NCI-H128 (cell line): ENCODE data around the gene TELO2.
"Not testable (repeated sequence)": the region's sequence is repeated elsewhere in the genome, so short reads cannot be mapped to it uniquely, and the experiment has no call there.

Source experiments
- DNase-seq: peaks from one replicate; lab custom pipeline; 2025; ENCODE audit not compliant: unreplicated experiment; lab: John Stamatoyannopoulos, UW

Gene TELO2

DNA sequence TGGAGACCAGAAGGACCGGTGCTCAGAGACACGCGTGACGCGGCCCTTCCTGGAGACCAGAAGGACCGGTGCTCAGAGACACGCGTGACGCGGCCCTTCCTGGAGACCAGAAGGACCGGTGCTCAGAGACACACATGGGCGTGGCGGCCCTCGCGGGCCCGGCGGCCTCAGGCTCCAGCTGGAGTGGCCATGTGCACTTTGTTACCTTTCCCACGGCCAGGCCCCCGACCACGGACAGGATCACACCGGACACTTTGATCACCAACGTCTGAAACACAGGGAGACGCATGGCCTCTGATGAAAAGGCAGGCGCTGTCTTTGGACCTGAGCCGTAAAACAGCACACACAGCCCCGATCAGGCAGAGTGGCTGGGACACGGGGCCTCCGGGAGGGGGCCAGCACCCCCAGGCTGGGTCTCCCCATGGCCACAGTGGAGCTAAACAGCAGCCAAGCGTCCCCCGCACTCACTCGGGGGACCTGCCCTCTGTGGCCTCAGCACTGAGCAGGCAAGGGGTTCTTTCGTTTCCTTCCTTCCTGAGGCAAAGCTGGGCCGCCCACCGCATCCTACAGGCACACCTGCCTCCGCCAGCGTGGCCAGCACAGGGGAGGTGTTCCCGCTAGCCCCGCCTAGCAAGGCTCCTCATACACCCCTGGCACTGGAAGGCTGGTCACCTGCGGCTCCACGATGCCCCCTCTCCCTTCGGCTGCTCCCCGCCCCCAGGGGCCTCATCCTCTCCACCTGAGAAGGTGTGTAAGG, 35.5 kb upstream of the TELO2 start:
- DNase-seq = no peak

DNA sequence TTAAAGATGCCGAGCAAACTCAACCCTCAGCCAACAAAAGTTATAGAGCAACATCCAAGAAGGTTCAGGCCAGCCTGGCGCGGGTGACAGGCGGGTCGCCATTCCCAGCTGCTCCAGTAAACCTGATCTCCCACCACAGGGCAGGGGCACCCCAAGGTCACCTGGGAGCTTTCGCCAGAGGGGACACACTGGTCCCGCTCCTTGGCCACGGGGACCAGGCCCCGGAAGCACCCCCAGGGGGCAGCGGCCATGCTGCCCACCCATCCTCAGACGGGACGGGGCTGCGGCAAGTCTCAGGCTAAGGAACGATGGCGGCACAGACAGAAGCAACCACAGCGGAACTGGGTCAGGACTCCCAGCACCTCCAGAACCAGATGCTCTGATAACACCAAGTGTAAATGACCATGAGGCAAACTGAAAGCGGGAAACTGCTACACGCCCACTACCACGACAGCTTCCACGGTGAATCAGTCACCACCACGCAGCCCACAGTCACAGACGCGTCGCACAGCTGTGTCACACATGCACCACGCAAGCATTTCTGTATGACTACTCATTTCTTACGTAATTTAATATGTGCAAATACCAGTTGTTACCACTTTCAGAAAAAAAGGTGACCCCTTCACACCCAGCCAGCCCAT, 34.7 kb upstream of the TELO2 start:
- no peak for DNase-seq

DNA sequence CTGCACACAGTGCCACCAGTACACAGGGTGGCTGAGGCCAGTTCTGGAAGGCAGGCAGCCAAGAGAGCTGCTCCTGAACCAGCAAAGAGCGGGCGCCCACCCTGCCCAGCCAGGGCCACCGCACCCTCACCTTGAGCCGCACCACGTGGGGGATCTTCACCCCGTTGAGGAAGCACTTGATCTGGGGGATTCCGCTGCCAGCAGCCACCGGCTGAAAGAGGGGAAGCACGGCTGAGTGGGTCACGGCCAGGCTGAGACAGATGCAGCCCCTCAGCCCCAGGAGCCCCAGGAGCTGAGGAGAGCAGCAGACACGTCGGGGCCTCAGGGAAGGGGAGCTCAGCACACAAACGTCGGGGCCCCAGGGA, 34.2 kb upstream of the TELO2 start:
- DNase-seq = no peak

DNA sequence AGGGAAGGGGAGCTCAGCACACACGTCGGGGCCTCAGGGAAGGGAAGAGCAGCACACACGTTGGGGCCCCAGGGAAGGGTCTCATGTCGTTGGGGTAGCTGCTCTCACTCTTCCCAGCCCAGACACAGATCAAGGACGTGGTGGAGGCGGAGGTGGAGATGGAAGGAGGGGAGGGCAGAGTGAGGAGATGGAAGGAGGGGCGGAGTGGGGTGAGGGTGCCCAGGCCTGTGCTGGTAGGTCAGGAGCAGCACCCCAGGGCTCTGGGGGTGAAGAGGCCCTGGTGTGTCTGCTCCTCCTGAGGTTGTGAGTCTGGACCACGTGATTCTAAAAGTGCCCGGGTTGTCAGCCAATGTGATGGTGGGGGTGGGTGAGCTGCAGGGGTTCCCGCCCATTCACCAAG, 33.2 kb upstream of the TELO2 start:
- no peak for DNase-seq

DNA sequence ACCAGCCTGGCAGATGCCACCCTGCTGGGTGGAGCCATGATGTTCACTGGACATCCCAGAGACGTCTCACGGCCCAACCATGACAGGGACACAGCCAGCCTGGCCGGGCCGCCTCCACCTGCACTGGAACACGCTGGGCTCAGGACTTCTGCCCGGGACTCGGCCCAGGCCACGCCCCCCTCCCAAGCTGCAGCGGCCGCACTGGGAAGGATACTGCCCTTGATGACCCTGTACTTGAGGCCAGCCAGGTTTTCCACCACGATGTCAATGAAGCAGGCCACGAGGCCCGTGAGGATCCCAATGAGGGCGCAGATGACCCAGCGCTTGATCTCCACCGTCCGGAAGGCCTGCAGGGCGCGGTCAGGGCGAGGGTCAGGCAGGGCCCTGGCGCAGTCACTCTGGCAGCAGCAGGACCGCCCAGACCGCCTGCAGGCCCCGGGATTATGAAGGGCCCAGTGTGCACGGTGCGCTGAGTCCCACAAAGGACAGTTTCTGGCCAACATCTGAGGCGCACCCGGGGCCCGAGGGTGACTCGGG, 32.5 kb upstream of the TELO2 start:
- DNase-seq = no peak

DNA sequence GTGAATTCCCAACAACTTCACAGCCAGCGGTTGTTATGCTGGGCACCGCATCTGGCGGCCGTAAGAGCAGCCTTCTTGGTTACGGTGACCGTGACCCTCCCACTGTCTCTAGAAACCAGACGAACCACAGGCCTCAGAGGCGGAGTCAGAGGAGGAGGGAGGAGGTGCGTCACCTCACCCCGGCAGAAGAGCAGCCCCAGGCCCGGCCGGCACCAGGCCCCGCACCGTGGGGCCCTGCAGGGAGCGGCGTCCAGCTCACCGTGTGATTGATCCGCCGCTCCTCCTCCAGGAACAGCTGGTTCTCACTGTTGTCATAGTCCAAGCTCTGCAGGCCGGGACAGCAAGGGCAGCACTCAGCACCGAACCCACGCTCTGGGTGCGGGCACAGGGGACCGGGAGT, 32.0 kb upstream of the TELO2 start:
- DNase-seq = no peak

DNA sequence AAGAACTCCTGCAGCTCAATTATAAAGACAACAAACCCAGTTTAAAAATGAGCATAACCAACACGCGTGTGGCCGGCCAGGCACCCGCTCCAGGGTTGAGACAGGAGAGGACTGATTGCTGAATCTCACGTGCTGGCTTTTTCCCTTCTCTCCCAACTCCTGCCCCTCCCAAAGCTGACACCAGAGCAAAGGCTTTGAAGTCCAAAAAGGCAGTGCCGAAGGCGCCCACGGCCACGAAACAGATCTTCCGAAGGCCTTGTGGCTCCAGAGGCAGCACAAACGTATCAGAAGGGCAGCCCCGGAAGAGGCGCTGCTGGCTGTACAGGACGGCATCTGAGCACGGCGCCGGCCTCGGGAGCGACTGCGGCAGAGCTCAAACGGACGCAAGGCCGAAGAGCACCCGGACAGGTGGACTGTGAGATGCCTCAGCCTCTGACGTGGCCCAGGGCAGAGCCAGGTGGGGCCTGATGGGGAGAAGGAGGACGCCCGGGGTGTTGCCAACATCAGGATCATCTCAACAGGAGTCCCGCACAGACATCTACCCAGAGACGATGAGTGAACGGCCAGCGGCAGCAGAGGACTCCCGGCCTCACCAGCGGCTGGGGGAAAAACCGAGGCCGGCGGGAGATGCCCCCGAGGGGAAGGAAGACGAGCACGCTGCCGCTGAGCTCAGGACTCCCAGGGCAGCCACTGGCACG, 28.8 kb upstream of the TELO2 start:
- no peak for DNase-seq

DNA sequence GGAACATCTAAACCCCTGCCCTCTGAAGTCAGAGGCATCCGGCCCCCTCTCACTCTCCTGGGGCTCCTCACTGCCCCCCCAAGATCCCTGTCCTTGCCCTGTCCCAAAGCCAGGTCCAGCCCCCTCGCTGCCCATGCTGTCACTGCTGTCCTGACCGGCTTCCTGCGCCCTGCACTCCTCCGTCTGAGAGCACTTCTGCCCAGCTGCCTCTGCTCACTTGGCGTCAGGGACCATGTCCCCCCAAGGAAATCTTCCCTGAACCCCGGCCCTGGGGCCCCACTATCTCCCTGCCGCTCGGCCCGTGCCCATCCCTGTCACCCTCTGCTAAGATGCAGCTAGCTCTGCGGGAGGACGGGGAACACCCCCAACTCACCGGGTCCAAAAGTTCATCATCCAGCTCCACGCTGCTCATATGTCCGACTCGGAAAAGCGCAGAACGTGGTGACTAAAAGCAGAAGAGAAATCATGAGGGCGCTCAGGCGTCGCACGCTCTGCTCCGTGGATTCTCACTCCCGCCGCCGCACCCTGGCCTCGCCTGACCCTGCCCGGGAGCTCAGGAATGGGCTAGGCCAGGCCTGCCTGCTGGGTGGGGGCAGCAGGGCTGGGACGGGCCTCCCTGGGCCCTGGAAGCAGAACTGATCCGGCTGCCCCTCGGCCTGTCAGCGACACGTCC, 28.1 kb upstream of the TELO2 start:
- no peak for DNase-seq

DNA sequence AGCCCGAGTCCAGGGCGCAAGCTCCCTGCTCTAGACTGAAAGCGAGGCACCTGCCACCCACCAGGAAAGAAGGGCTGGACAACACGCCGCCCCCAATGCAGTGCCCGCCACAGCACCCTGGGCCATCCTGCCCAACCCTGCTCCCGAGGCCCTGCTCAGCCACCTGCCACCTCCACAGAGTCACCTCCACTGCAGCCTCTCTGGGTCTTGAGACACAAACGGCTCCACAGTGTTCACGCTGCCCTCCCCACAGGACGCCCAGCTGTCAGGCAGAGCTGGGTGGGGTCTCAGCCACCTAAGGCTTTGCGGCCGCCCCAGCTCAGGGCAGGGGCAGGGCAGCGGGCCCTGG, 27.6 kb upstream of the TELO2 start:
- no peak for DNase-seq

DNA sequence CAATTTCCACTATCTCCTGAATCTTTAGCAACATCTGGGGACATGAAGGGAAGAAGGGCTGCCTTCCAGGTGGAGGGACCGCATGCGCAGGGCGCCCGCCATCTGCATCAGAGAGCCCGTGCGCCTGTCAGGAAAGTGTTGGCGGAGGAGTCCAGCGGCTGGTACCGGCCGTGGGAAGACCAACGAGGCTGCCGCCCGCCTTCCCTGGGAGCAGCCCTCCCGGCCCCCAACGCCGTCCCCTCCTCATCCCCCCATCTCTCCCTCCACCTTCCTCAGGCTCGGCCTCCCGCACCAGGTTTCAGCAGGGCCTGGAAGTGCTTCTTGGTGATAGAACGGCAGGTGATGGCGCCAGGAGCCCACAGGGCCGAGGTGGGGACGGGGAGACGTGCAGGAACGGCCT, 27.1 kb upstream of the TELO2 start:
- no peak for DNase-seq

DNA sequence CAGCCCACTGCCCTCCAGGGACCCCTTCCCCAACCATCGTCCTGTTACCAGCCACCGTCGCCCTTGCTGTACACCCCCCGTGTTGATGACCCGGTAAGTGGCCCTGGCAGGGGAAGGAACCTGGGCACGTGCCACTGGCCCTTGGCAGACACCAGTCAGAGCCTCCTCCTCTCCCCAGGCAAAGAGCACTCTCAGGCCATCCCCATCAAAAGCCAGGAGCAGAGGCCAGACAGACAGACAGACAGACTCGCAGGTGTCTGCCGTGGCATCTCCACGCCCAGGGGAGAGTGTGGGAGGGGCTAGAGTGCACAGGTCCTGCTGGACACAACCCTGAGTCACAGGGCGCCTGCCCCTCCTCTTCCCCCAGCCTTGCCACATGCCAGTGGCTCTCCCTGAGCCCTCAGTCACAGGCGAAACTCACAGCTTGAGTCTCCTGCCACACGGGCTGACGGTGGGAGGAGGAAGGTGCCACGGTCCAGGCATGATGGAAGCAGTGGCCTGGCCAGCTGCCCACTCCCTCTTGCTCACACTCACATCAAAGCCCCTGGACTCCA, 26.1 kb upstream of the TELO2 start:
- DNase-seq = no peak

DNA sequence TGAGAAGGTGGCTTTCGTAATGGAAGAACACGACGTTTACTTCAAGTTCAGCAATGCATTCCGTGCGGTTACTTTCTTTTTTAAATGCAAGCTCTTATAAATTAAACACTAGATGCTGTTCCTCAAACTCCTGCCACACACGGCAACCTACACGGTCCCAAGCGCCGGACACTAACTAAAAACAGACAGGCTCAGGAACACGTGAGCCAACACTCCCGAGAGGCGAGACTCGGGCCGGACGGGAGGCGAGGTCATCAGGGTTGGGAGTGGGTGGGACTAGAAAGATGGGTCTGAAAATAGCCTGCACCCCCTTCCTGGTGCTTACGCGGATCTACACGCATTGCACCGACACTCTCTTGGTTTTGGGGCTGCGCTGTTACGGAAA, 24.7 kb upstream of the TELO2 start:
- DNase-seq = no peak

DNA sequence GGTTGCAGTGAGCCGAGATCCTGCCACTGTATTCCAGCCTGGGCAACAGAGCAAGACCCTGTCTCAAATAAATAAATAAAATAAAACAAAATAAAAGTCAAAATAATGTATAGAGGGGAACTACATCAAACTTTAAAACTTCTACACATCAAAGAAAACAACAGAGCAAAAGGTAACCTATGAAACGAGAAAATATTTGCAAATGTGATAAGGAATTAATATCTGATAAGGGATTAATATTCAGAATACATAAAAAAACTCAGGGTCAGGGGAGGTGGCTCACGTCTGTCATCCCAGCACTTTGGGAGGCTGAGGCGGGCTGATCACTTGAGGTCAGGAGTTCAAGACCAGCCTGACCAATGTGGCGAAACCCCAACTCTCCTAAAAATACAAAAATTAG, 24.0 kb upstream of the TELO2 start:
- not testable (repeated sequence) for DNase-seq

DNA sequence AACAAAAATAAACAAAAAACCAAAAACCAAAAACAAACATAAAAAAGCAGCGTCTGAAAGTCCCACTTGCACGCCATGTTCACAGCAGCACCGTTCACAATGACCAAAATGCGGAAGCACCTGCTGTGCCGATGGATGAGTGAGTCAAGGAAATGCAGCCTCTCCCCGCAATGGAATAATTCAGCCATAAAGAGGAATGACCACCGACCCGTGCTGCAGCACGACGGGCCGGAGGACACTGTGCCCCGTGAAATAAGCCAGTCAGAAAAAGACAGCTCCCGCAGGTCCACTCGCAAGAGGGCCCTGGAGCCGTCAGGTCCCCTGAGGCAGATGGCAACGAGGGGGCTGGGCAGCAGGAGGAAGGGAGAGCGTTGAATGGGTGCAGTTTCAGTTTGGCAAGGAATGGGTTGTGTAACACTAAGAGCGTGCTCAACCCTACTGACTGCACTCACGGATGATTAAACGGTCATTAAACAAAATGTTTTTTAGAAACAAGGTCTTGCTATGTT, 23.4 kb upstream of the TELO2 start:
- DNase-seq = no peak

DNA sequence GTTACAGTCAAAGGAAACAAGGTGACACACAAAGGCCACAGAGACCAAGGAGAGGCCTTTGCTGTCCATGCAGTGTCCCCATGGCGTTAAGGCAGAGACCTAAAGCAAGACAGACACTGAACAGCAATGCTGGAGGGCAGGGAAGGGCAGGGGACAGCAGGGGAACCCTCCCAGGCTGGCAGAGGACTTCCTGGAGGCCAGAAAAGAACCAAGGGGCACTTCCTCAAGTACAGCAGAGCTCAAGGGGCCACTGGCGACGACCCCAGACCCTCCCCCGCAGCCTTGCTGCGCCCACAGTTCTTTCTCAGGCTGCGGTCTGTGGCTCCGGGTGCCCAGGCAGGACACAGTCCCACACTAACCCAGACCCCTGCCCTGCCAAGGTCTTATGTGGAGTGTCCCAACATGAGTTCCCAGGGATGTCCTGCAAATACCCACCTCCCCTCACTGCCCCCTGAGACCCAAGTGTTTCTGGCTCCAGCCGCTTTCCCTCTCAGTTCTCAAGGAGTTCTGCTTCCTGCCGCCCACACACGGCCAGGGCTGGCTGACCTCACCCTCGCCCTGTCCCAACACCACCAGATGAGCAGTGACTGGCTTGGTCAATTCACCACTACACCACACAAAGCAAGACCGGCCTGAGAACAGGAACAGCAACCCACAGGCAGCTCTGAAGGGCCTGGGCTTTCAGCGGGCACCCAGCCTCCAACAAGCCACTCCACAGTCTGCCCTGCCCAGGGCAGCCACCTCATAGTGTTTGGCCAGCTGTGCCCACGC, 22.5 kb upstream of the TELO2 start:
- no peak for DNase-seq

DNA sequence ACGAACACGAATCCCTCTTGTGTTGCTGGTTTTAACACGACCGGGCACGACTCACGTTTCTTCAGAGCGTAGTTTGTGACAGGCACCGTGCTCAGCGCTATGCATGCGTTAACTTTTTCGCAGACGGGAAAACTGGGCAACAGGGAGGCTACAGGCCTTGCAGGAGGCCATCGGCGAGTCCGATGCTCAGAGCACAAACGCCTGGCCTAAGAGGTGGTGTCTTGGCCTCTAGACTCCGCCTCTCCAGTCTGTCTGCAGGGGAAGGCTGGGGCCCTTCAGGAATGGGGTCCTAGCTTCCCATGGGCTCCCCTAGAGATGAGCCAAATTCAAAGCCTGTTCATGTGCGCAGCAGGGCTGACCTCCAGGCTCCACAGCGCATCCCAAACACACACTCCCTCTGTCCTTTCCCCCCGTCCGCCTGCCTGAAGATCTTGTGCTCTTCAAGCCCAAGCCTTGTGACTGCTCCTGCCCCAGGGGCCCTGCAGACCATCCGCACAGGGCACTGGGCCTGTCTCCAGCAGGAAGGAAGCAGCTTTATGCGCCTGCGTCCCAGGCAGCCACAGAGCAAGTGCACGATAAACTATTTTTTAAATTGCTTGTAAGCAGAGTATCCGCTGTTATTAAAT, 21.5 kb upstream of the TELO2 start:
- no peak for DNase-seq

DNA sequence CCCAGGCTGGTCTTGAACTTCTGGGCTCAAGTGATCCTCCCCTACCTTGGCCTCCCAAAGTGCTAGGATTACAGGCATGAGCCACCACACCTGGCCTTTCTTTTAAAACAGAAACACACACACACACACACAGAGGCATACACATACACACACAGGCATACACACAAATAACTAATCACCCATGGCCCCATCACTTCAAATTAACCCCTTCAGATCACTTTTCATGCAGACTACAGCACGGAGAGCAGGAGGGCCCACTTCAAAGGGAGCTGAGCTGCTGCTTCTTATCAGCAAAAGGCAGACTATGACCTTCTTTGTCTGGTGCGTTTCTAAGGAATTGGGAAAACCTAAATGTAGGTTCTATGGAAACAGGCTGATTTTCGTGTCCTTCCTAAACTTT, 20.2 kb upstream of the TELO2 start:
- no peak for DNase-seq

DNA sequence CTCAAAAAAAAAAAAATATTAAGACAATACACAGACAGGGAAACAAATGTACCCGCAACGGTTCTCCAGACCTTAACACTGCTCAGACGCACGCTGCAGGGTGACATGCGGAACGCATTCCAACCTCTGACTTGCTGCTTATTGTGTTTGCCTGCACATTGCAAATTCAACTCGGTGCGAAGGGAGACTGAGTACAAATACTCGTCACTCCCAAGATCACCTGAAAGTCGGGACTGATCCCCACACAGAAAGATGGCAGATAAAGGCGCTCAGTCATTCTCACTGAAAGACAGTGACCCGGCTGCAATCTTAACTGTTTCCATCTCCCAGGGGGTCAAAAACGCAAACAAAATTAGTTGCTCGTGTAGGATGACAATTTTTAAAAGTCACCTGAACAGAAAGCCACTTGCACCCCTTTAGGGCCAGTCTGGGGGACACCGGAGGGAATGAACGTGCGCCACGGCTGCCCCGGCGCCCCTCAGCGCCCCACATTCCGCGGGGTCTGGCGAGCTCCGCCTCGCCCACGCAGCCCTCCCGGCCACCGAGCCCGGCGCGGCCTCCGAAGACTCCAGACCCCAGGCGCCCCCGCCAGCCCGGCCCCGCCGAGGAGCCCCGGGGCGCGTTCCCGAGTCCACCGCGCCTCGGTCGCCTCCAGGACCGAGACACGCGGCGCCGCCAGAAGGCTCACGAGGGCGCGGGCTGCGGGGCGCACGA, 18.9 kb upstream of the TELO2 start:
- DNase-seq = no peak

DNA sequence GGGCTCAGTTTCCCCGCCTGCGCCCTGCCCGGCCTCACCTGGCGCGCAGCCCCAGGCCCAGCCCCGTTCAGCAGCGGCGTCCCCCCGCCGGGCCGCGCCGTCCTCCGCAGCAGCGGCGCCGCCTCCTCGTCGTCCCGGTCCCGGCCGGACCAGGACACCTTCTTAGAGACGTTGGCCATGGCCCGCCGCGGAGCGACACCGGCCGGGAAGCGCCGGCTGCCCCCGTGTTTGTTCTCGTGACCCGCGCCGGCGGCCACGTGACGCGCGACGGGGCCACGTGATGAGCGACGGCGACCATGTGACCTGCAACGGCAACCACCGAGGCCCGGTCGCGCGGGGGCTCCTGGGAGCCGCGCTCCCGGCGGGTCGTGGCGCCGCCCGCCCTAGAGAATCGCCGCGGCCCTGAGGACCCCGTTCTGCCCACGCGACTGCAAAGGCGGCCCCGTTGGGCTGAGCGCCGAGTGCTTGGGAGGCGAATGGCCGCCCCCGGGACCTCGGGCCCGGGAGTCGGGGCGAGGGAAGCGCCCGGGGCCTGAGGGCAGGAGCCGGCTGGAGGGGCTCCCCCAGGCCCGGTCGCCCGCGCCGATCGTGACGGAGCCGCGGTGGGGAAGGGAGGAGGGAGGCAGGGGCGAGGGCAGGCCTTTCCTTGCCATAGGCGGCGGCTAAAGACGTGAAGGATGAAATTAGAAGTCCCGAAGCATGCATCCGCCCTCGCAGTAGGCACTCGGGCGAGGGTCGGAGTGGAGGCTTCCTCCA, 18.2 kb upstream of the TELO2 start, which contains the start of gene CLCN7:
CLCN7 (minus strand) TSS at position 233 of the 756 bp plus-strand sequence; CDS start at position 179, 54 bp downstream.
- no peak for DNase-seq
